HG02981 (cell line): ENCODE results near the gene ADAMTS8.

Experiments
- ATAC-seq: cut with Tn5 transposase; IDR thresholded peaks from one replicate; pipeline ENCODE4 v1.9.1; 2021; ENCODE audit warnings: mild to moderate bottlenecking, moderate library complexity; ENCODE audit not compliant: unreplicated experiment

ADAMTS8 gene

DNA sequence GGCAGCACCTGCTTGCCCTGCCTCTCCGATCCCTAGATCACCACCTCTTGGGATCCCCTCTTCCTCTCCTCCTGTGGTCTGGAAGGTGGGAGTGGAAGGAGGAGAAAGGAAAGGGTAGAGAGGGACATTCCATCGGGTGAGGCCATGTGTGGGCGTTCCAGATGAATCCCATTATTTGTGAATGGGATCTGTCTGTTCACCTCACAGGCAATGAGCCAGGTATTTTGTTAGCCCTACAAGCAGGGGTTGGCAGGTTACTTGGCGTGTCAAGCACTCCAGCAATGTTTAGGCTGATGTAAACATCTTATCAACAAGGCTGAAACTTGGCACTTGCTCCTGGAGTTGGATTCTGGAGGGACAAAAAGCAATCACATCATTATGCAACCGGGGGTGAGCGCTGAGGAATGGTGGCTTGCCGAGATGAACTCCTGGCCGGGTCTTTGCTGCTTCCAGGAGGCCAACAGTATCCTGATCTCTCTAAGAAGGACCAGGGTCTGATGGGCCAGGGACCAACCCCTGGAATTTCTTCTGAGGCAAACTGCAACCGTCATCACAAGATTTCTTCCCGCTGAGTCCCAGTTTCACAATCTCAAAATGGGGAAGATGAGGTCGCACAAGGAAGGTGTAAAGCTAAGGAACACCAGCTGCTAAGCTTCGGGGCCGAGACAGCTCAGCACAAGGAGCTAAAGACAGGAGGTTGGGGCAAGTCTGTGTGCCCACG lies 7.8 kb downstream of the ADAMTS8 start:
- no peak for ATAC-seq

GRCh38 chr11:130418756-130419155 lies 9.7 kb downstream of the ADAMTS8 start:
- ATAC-seq: no peak

GRCh38 chr11:130418210-130418609 lies 10.2 kb downstream of the ADAMTS8 start:
- no peak for ATAC-seq

GRCh38 chr11:130416906-130417305 lies 11.5 kb downstream of the ADAMTS8 start:
- no peak for ATAC-seq

DNA sequence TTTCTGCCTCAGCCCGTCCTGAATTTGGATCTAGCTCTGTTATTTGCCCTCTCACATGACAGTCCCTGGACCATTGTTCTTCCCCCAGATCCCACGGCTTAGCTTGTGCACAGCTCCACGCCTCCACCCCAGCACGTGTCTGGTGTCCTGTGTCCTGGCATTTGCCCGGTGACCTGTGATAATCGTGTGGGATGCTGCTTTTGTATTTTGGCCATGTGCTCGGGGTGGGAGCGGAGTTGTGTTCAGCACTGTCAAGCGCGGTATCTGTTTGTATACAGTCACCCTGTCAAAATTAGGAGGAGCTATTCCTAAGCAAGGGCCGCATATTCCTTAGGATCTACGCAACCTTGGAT lies 11.9 kb downstream of the ADAMTS8 start:
- no peak for ATAC-seq

DNA sequence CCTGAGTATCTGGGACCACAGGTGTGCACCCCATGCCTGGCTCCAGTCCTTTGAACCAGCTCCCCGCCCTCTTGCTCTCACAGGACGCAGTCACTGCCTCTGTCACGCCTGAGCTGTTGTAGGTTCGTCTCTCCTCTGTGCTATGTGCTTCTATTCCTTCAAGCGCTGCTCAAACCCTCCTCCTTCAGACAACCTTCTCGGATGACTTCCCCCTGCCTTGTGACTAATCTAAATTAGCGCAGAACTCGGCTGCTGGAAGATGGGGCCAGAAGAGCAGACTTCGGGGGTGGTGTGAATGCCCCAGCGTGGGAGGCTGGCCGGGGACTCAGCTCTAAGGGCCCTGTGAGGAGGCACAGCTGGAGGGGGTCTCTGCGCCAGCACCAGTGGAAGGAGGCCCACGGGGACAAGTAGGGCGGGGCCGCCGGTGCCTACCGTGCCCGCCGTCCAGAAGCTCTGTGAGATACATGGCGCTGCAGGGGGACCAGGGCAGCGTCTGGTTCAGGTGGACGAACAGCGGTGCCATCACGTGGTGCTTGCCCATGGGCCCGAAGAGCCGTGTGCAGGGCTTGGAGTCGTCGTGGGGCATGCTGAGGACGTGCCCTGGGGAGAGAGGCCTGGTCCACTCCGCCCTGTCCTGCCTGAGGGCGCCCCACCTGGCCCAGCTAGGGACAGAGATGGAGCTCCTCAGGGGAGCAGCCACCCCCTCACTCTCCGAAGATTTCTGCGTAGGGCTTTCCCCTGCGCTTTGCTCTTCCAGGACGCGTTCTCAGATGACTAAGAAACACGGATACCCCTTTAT lies 12.5 kb downstream of the ADAMTS8 start:
- ATAC-seq: no peak

- ATAC-seq: no peak
Measured at GRCh38 chr11:130414107-130415080, 14.0 kb downstream of the ADAMTS8 start.

DNA sequence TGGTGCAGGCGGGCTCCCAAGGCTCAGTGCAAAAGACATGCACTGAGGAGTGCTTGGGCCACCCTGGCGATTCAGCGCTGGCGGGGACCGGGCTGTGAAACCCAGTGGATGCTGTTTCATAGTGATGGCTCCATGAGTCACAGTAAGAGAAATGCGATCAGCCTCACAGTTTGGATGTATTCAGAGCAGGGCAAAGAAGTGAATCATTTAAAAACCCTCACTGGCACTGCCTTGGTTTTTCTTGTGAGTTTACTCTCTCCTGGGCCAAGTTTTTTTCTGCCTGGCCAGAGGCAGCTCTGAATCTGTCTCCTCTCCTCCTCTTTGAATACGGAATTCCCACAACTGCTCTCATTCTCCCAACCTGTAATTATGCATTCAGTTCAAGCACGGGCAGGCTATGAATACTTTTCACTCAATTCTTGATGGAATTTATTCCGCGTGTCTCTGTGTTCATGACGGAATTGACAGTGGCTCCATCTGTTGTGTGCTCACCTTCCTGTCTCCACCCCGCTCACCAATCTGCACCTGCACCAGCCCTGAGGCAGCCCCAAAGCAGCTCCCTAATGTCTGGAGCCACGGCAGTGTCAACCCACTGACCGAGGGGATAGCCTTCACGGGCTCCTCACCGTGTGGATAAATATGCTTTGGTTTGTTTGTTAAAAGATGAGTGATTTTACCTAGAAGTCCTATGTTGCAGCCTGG lies 14.9 kb downstream of the ADAMTS8 start:
- no peak for ATAC-seq

GRCh38 chr11:130411223-130411622 lies 17.2 kb downstream of the ADAMTS8 start:
- ATAC-seq: no peak

GRCh38 chr11:130409594-130410388 lies 18.6 kb downstream of the ADAMTS8 start:
- no peak for ATAC-seq

- ATAC-seq: no peak
Measured at GRCh38 chr11:130408901-130409300, 19.5 kb downstream of the ADAMTS8 start.

GRCh38 chr11:130408401-130408890 lies 20.0 kb downstream of the ADAMTS8 start:
- no peak for ATAC-seq

- no peak for ATAC-seq
Measured at GRCh38 chr11:130407978-130408377, 20.4 kb downstream of the ADAMTS8 start.

DNA sequence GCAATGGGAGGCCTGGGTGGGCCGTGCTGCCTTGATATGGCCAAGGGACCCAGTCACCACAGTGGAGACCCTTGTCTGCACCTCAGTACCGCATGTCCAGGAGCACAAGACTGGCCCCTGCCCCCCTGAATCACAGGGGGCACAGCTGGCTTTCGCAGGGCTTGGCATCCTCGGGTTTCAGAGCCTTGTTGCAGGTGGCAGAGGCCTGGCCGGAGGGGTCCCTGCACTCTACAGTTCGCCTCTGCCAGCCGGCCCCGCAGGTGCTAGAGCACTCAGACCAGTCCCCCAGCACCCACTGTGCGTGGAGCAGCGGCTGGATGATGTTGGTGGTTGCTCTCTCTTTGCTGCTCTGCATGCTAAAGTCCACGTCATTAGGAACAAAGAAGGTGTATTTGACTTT lies 23.0 kb downstream of the ADAMTS8 start:
- ATAC-seq: no peak

DNA sequence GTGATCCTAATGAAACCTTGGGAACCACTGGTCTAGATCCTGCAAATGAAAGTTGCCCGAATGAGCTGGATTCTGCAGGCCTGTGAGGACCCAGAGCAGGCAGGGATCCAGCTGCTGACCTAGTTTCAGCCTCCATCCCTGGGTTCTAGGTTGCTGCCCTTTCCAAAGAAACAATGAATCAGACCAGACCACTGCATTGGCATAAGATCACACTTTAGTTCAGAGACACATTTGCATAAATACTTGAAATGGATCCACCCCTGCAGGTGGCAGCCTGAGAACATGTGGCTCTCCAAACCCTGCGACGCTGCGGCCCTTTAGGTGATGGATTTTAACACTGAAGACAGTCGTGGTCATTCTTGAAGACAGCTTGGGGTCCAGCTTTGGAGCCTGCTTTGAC lies 23.7 kb downstream of the ADAMTS8 start:
- ATAC-seq: no peak

DNA sequence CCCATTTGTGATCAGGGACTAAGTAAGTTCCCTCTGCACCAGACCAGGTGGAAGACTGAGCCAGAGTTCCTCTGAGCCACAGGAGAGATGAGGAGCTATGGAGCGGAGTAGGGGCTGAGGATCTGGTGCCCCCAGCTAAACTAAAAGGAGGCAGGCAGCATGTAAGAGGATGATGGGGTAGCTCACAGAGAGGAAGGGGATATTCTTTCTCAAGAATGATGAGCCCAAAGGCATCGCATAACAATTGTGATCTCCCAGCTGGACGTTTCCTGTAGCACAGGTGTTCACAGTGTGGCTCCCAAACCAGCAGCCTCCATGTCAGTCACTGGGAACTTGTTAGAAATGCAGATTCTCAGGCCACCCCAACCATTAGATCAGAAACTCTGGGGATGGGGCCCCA lies 24.4 kb downstream of the ADAMTS8 start:
- ATAC-seq: no peak

DNA sequence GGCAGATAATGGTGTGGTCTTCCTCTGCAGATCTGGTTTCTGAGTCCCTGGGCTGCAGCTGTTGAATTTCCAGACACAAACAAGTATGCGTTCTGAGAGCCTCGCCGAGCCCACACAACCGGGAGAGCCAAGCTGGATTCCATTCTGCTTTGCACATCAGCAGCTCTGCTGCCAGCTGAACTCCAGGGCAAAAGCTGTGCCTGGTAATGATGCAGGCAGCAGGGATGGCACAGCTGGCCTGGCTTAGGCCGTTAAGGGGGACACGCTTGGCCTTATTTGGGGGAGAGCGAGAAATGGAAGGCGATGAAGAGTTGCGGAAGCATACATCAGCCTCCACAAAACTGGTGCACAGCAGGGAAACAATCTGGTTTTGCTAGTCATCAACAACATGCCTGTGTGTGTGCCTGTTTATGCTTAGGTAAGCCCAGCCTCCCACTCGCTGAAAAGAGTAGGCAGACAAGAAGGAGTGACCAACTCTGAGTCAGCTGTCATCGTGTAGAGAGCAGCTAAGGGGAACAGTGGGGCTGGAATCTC lies 25.1 kb downstream of the ADAMTS8 start:
- ATAC-seq: no peak

DNA sequence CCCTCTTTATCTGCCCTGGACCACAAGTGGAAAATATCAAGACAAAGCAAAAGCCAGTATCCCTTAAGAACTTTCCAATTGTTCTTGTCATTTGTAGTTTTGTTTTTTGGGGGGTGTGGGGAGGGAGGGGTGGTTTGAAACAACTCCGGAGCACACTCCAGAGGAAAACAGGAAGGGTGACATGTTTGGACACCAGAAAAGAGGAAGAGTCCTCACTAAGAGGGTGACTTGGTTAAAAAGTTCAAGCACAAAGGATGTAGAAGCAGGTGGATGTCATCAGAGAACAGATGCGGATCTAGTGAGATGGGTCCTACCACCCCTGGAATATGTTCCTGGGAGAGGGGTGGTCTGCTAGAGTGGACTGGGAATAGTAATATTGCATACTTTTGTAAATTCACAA lies 25.8 kb downstream of the ADAMTS8 start:
- ATAC-seq: no peak

DNA sequence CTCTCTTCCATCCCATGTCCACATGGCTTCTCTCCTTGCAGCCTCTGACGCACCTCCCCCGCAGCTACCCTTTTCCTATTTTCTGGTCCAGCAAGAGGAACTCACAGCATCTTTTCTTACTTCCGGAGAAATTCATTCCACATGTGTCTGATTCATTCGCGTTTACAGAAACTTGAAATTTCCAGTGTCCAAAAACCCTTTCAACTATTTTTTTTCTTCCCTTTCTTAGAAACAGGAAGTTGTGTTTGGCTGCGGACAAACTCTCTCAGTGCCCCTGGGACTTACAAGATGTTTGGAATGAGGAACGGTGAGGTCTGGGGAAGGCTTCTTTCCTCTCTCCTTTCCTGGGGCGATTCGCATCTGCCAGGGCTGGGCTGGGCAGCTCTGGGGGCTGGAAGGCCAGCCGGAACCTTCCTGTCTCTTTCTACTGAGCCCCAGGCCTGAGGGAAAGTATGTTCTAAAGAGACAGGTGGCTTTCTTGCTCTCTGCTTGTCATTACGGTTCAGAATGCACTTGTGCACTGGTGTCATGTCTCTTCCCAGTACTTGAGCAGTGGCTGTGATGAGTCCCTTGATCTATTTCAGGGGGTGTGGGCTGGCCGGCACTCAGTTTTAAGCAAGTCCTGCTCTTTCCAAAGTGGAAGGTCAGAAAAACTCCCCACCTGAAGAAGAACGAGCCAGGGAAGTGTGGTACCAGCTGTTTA lies 27.5 kb downstream of the ADAMTS8 start:
- ATAC-seq: no peak
